Fibroblast of skin of left quadriceps (primary cell): Measurements from ENCODE around the gene FKBP14.
"Not testable (repeated sequence)": the region's sequence is repeated elsewhere in the genome, so short reads cannot be mapped to it uniquely, and the experiment has no call there.

Experiments used
- DNase-seq, 2 experiments: peaks; one replicate each; pipeline ENCODE4 v3.0.0-alpha.2; 2013; ENCODE audit warnings: low read depth in 2 of 2

FKBP14 gene, protein sequence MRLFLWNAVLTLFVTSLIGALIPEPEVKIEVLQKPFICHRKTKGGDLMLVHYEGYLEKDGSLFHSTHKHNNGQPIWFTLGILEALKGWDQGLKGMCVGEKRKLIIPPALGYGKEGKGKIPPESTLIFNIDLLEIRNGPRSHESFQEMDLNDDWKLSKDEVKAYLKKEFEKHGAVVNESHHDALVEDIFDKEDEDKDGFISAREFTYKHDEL

GRCh38 chr7:30026229-30027064 lies at the start of gene FKBP14:
Gene FKBP14, minus strand, starts transcription at chr7:30026702. Its CDS starts 194 bp downstream, at chr7:30026508.
- DNase-seq = peak; percentile 99

DNA sequence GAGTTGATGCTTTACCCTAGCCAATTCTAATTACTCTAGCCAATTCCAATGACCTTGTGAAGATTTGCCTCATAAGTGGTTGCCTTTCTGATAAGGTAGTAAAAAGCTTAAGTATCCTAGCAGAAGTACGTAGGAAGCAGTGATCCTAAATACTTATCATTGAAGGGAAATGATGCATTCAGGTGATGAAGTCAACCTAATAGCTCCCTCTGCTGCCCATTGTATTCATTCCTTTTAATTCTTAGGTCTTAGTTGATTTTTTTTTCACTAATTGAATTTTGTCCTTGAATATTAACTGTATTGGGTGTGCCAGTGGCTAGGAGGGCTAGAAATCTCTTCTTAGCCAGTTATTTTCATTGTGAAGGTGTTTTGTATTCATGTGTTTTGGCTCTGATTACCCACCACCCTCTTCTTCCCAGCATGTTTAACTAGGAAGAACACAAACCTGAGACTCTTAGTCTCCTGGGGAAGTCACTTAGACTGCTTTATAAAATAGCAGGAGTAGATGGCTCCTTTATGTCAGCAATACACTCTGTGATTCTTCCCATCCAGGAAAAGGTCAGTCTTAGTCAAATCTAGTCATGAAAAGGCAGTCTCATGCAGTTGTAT lies 48.0 kb upstream of the FKBP14 start:
- peak; percentile 20 to 23 for DNase-seq

- DNase-seq = no peak
Observed at GRCh38 chr7:30072735-30073134, 46.2 kb upstream of the FKBP14 start.

DNA sequence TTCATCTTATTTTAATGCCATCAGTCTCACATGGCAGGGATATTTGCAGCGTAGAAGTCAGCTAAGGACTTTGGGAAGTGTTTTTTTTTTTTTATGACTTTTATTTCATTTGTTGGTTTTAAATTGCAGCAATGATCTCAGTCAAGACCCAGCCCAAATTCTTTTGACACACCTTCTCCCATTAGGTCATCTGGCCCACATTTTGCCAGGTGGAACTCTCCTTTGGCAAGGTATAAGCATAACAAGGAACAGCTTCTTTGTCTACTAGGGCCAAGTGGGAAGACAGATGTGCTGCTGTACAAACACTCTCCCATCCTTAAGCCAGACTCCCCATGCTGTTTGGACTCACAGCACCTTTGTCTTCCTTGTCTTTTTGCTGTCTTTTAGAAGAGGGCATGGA lies 43.5 kb upstream of the FKBP14 start:
- DNase-seq = no peak

DNA sequence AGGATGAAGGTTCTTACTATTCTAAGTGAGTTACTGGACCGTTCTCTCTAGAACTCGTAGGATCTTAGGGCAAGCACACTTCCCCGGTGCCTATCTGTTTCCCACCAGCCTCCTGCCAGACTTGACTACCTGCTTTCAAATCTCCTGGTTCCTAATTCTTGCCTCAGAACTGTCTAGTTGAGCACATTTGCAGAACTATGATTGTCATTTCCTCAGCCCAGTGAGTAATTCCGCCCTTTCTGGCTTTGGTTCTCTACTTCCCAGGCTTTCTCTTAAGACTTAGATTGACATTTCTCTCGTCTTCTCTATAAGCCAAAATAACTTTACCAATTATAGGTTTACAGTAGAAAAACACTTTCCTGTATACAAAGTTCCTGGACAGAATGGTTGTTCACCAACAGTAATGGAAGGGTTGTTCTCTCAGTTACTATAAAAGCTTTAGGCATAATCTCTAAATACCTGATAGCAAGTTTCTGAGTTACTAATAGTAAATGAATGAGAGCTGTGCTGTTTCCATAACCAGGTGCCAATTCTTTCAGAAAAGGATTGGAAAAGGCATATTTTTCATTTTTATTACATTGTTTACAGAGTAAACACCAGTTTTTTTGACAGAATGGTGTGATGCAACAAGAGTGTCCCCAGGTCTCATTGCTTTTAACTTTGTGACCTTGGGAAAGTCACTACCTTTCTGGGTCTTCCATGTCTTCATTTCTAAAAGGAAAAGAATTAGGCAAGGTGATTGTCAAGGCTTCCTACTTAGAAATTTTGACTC lies 42.8 kb upstream of the FKBP14 start:
- DNase-seq = no peak

DNA sequence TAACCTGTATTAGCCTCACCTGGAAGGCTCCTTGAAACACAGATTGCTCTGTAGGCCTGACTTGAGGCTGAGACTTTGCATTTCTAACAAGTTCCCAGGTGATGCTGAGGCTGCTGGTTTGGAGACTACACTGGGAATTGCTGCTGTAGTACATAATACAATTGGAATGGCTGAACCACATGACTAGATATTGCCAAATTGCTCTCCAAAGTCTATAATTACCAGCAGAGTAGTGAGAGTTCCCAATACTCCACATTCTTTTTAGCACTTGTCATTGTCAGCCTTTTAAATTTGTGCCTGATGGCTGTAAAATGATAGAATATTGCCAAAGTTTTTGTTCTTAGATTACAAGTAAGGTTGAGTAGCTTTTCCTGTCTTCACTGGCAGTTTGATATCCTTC lies 41.6 kb upstream of the FKBP14 start:
- DNase-seq = peak; percentile 86 to 88

- DNase-seq = no peak
Observed at GRCh38 chr7:30066687-30067086, 40.2 kb upstream of the FKBP14 start.

DNA sequence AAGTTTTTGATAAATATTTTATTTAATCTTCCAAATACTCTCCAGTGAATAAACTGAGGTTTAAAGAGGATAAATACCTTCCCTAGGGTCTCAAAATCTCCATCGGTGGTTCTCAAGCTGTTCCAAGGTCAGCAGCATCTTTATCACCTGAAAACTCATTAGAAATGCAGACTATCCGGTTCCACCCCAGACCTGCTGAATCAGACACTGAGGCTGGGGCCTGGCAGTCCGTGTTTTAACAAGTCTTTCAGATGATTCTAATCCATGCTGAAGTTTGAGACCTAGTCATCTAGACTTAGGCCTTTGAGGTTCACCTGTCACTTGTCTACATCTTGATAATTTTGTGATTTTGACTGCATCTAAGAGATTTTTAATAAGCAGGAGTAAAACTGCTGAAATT lies 39.2 kb upstream of the FKBP14 start:
- DNase-seq = no peak

DNA sequence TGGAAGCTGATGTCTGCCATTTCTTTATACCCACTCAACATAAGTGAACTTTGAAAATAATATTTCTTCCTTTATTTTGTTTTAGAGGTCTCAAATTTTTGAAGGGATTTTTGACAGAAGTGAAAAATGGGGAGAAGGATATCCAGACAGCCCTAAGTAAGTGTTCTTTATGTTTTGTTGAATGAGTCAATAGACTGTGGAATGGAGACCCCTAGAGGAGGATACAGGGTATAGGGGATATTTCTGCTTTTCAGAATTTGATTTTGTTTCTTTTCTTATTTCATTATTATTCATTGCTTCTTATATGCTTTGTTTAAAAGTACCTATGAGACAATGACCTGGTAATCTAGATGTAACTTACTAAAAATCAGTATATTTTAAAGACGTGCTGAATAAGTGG lies 36.1 kb upstream of the FKBP14 start:
- peak in 1 of 2 experiments; percentile 32 for DNase-seq

DNA sequence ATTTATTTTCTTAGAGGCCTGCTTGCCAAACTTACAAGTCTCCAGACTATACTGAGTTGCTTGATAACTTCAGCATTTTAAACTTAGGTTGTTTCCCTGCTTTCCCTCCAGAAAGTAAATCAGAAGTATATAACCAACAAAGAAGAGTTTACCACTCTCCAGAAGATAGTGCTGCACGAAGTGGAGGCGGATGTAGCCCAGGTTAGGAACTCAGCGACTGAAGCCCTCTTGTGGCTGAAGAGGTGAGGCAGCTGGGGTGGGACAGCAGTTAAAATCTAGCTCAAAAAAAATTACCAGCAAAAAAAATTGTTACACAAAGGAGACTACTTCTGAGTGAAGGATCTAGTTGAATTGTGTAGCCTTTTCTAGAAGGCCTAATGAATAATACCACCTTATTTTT lies 35.3 kb upstream of the FKBP14 start:
- not testable (repeated sequence) for DNase-seq

GRCh38 chr7:30057741-30058140 lies 31.2 kb upstream of the FKBP14 start:
- DNase-seq = no peak

GRCh38 chr7:30053068-30053467 lies 26.6 kb upstream of the FKBP14 start:
- DNase-seq = no peak

- no peak for DNase-seq
Observed at GRCh38 chr7:30049173-30049572, 22.7 kb upstream of the FKBP14 start.

DNA sequence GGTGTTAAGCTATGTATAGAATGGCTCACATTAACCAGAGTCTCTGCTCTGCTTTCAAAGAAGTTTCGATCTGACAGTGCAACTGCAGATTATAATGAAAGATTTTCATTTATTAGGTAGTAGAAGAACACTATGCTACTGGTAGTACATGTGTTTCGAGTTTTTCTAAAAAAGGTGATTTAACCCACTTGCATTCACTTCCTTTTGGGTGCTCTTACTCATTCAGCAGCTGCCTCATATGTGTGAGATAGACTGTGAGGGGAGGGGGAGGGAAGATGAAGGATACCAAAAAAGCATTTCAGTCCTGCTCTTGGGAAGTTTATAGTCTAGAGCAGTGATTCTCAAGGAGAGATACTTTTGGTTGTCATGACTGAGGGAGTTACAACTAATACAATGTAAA lies 22.1 kb upstream of the FKBP14 start:
- no peak for DNase-seq

DNA sequence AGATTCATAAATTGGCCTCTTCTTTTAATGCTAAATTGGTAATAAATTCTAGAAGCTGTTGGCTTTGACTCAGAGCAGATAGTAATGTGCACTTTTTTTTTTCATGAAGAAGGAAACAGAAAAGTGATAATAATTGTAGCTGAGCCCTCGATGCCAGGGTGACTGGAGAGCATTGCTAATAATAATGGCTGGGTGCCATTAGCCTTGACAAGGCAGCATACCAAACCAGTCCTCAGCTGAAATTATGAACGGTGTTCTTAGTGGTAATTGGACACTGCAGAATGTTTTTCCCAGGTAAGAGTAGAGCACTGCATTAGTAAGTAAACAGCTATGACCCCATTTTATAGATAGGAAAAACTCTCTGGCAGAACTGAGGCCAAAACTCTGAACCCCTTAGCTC lies 20.6 kb upstream of the FKBP14 start:
- no peak for DNase-seq

GRCh38 chr7:30046127-30046770 lies 19.7 kb upstream of the FKBP14 start:
- DNase-seq = no peak

DNA sequence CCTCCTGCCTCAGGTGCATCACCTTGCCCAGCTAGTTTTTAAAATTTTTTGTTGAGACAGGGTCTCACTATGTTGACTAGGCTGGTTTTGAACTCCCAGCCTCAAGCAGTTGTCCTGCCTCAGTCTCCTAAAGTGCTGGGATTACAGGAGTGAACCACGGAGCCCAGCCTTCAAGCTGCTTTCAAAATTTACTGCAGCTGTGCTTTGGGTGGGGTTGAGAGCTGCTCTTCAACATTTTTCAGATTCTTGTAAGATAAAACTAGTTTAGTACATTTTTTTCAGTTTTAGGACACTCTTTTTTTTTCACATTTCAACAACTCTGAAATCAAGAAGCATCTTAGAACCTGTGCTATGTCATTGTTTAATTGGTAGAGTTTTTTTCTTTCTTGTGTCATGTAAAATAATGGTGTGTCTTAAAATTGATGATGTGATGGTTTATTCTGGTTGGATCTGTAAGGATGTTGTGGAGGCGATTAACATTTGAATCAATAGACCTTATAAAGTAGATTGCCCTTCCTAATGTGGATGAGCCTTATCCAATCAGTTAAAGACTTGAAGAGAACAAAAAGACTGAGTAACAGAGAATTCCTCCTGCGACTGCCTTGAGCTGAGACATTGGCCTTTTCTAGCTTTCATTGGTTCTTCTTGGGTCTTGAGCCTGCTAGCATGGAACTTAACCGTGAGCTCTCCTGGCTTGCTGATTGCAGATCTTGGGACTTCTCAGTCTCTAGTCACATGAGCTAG lies 15.2 kb upstream of the FKBP14 start:
- no peak for DNase-seq

DNA sequence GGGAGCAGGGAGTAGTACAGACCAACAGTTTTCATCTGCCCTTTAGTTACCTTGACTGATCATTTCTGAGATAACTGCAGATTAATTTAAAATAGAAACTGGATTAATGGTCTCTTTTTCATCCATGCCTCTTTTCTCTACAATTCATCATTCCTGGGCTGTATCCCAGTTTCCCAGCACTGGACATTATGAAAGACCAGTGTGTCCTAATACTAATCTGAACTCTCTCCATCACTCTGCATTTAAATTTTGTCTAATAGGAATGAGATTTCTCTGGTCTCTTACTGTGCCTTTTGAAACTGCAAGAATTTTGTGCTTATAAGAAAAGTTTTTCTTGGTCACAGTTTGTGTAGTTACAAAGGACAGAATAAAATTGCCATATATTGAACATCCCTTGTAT lies 14.4 kb upstream of the FKBP14 start:
- no peak for DNase-seq

DNA sequence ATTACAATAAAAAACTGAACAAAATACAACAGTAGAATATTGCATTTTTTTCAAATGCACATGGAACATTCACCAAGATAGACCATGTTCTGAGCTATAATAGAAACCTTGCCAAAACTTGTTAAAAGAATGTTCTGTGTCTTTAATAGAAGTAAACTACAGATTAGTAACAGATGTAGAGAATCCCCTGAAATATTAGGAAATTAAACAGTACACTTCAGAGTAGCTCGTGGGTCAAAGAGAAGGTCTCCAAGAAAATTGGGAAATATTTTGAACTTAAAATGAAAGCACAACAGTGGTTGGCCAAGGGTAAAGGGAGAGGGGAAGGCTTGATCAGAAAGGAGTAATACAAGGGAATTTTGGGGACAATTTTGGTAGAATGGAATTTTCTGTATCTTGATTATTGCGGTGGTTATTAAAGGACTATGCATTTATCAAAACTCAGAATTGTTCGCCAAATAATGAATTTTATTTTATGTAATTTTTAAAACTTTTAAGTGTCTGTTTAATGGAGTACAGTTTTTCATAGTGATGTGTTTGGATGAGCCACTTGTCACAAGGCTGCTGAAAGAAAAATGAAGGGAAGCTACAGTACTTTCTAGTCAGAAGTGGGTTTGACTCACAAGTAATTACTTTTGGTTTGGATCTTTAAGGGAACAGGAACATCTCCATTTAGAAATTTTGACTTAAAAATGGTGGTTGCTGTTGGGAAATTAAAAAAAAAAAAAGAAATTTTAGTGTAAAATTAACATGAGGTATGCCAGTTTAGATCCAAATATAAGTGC lies 11.9 kb upstream of the FKBP14 start:
- peak; percentile 49 to 57 for DNase-seq

DNA sequence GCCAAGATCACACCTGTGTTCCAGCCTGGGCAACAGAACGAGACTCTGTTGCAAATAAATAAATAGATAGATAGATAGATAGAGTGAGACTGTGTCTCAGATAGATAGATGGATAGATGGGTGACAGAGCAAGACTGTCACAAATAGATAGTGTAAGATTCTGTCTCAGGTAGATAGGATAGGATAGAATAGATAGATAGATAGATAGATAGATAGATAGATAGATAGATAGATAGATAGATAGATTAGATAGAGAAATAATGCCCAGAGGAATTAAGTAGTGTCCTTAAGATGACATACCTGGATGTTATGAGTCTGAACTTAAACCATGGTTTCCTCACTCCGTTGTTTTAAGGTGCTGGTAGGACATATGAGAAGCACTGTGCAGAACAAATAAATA lies 9.7 kb upstream of the FKBP14 start:
- DNase-seq = no peak
